GOT3 (cell line): ENCODE results near the gene GAB2.
"Not testable (repeated sequence)": the region's sequence is repeated elsewhere in the genome, so short reads cannot be mapped to it uniquely, and the experiment has no call there.

Source experiments
- DNase-seq: peaks from one replicate; lab custom pipeline; 2025; ENCODE audit warnings: mixed read lengths; lab: John Stamatoyannopoulos, UW

Gene GAB2

DNA sequence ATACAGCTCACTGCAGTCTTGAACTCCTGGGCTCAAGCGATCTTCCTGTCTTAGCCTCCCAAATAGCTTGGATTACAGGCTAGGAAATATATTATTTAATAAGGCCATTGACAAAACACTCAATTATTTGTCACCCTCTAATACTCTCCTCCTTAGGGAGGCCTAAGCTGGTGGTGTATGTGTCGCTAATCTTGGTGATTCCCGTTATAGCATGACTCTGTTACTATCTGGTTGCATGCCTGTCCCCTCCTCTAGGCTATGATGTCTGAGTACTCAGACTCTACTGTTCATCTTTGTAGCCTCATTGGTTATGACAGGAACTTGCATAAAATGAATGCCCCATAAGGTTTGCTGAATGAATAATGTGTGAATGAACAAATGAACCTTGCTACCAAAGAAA lies 141.3 kb downstream of the GAB2 start:
- DNase-seq = no peak

DNA sequence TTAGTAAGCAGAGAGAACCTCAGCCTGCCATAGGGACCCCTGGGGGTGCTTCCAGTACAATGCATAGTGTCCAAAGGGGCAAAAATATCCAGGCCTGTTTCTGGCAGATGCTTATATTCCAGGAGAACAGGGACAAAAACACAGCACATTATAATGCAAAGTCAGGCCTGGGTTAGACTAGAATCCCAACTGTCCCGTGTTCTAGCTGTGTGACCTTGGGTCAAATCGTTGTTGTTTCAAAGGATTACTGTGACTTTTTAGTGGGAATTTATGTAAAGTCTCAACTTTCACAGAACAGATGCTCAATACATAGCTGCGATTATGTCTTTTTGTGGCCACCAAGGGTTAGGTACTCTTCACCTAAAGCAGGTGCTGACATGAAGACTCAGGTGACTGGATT lies 142.9 kb downstream of the GAB2 start:
- no peak for DNase-seq

DNA sequence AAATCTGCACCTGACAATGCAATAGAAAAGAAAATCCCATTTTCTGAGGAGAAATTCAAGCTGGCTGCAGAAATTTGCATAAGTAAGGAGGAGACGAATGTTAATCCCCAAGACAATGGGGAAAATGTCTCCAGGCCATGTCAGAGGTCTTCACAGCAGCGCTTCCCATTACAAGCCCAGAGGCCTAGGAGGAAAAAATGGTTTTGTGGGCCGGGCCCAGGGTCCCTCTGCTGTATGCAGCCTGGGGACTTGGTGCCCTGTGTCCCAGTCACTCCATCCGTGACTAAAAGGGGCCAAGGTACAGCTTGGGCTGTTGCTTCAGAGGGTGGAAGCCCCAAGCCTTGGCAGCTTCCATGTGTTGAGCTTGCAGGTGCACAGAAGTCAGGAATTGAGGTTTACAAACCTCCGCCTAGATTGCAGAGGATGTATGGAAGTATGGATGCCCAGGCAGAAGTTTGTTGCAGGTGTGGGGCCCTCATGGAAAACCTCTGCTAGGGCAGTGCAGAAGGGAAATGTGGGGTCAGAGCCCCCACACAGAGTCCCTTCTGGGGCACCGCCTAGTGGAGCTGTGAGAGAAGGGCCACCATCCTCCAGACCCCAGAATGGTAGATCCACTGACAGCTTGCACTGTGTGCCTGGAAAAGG lies 144.9 kb downstream of the GAB2 start:
- DNase-seq = not testable (repeated sequence)

DNA sequence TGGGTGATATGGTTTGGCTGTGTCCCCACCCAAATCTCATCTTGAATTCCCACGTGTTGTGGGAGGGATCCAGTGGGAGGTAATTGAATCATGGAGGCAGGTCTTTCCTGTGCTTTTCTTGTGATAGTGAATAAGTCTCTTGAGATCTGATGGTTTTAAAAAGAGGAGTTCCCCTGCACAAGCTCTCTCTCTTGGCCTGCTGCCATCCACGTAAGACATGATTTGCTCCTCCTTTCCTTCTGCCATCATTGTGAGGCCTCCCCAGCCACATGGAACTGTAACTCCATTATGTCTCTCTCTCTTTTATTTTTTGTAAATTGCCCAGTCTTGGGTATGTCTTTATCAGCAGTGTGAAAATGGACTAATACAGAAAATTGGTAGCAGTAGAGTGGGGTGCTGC lies 145.8 kb downstream of the GAB2 start:
- DNase-seq = not testable (repeated sequence)

DNA sequence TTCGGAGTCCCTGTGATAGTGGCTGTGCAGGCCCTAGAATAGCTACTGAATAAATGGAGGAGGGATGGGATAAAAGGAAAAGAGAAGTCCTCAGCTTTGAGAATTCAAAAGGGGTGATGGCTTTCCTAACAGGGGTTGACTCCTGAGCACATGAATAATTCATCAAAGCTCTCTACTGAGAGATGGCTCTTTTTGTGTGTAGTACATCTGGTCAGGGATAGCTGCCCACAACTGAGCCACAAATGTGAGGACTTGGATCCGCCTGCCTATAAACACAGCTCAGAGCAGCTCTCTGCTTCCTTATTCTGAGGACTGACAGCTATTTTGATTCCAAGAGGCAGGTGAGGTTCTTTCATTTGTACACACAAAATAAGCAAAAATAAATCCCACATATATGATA lies 146.6 kb downstream of the GAB2 start:
- DNase-seq = no peak

- DNase-seq = no peak
Measured at GRCh38 chr11:78269806-78270205, 147.8 kb downstream of the GAB2 start.

DNA sequence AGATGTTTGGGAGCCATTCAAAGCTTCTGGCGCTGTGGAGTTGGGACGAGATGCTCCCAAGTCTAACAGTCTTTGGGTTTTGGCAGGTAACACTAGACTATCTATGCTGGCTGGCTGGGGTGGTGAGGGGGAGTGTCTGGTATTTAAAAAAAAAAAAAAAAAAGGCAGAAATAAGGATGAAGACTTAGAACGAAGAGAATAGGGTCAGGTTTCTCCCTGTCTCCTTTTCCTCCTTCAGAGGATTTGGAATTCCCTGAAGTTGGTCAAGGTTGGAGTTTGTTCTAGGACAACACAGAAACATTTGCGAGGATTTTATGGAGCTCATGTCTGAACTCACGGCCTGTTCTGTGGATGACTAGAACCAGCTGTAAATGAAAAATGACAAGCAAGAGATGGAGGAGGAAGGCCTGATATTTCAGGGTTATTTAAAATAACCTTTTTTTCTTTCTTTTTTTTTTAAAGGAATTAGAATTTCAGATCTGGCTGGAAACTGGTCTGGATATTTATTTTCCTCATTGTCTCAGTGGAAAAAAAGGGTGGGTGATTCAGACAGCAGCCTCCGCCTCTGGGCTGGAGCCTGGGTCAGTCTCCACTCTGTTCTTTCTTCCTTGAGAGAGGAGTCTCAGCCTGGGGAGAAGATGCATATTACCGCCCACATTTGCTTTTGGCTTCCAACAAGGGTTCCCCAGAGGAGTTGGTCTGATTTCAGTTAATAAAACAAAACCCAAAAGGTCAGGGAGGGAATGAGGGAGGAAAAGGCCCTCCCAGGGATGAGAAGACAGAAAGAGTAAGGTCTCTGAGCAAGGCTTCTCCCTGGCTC lies 148.8 kb downstream of the GAB2 start:
- no peak for DNase-seq

DNA sequence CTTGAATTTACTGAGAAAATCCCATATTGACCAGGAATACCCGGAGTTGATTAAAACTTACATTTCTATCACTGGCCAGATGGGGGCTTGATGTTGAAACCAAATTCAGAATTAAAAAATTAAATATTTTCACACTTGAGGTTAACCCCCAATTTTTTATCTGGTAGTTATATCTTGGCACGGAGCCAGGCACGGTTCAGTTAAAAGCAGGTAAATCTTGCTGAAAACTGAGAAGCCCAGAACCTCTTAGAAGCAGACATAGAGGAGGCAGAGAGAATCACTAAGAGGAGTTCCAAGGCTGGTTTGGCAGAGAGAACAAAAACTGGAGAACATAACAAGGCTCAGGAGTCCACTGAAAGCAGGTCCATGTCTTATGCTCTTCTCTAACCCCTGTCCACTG lies 151.2 kb downstream of the GAB2 start:
- DNase-seq = no peak

GRCh38 chr11:78265326-78265725 lies 152.3 kb downstream of the GAB2 start:
- DNase-seq = no peak

GRCh38 chr11:78262691-78263090 lies 154.9 kb downstream of the GAB2 start:
- no peak for DNase-seq

- no peak for DNase-seq
Measured at GRCh38 chr11:78262238-78262637, 155.4 kb downstream of the GAB2 start.

DNA sequence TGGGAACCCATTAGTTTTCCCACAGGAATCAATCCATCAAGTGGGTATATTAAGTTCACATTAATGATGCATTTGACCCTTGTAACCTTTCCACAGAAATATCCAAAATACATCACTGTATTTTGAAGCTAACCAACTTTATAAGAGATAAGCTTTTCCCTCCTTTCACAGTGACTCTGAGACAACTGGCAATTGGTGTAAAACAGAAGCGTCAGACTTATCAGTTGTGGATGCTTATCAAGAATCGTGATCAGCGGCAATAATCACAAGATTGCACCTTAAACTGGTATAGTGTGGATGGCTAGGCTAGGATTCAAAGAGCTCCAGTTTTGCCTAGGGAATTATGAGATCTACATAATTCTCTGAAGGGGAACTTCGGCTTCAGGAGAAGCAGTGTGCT lies 155.8 kb downstream of the GAB2 start:
- no peak for DNase-seq

DNA sequence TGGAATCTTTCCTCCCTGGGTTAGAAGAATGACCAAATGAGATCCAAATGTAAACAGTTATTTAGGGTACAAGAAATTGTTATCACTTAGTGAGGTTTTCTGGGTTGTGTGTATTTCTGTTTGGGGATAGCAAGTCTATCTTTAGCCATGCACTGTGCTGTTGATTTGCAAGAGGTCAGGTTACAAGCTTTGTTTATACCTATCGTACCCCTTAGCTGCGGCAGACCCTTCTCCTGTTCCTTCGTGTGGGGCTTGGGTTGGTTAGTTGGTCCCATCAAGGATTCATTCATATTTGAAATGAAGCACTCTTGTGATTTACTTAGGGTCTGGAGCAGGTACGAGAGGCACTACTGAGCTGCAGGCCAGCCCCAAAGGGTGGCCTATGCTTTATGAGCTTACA lies 156.3 kb downstream of the GAB2 start:
- no peak for DNase-seq

DNA sequence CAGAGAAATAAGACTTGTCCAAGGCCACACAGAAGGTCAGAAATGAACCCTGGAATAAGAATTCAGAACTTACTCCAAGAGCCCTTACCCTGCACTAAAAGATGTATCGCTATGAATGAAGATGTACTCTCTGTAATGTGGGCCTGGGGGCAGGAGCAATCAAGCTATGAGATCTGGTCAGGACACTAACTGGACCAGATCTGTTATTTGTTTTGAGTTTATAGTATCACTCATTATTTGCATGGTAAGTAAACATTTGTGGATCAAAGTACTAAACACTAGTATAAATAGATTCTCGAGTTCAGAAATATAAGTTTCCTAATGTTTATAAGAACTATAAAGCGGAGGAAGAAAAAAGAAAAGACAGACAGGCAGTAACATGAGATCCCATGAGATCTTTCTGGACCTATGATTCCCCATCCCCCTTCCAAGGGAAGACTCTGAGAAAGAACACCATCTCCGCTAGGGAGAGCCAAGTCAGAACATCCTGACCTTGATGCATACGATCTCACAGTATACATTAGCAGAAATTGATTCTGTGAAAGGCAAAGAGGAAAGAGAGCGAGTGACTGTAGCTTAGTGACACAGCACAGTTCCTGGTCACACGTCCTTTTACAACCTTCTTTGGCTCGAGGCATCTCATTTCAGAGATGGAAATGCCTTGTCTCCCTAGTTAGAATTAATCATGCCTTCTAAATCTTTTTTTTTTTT lies 157.7 kb downstream of the GAB2 start:
- DNase-seq = no peak

DNA sequence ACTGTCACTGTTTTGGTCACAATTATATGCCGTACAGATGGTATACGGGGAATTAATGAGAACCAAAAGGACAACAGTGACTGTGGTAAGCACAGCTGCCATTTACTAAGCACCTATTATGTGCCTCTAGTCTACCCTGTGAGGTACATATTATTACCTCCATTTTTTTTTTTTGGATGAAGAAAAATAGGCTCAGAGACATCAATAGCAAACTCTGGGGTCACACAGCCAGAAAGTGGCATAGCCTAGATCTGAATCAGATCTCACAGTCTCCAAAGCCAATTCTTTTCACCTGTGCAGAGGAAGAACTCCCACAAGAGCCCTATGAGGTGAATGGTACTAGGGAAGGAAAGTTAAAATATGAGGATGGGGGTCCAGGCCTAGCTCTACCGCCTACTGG lies 160.0 kb downstream of the GAB2 start:
- DNase-seq = no peak

DNA sequence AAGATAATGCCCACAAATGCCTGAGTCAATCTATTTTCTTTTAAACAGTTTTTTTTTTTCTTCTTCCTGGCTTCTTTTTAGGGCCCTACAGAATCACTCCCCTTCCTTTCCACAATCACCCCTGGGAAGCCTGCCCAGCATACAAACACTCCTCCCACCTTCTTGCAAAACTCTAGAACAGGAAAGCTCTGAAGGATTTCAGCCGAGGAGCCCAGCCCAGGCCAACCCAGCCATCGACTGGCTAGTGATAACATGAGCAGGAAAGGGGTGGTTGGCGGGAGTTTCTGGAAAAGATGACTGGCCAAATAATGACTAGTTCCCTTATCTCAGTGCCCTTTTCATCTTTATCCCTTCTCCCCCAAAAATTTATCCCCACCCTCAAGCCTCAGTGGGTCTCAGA lies 160.7 kb downstream of the GAB2 start:
- DNase-seq = no peak

GRCh38 chr11:78255919-78256318 lies 161.7 kb downstream of the GAB2 start:
- DNase-seq = no peak

- no peak for DNase-seq
Measured at GRCh38 chr11:78254268-78254667, 163.4 kb downstream of the GAB2 start.

DNA sequence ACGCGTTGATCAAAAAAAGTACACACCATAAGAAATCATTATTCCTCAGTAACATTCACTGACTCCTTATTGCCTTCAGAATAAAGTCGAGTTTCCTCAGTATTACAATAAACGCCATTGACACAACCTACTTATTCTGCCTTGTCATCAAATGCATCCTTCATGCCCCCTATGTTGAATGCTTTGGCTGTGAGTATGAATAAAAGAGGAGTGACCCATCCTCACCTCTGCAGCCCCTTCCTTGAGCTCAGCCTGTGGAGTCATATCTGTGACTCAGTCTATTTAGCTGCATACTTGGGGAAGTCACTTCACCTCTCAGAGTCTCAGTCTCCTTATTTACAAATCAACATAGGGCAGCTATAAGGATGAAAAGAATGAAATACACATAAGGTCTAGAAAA lies 163.8 kb downstream of the GAB2 start:
- no peak for DNase-seq

DNA sequence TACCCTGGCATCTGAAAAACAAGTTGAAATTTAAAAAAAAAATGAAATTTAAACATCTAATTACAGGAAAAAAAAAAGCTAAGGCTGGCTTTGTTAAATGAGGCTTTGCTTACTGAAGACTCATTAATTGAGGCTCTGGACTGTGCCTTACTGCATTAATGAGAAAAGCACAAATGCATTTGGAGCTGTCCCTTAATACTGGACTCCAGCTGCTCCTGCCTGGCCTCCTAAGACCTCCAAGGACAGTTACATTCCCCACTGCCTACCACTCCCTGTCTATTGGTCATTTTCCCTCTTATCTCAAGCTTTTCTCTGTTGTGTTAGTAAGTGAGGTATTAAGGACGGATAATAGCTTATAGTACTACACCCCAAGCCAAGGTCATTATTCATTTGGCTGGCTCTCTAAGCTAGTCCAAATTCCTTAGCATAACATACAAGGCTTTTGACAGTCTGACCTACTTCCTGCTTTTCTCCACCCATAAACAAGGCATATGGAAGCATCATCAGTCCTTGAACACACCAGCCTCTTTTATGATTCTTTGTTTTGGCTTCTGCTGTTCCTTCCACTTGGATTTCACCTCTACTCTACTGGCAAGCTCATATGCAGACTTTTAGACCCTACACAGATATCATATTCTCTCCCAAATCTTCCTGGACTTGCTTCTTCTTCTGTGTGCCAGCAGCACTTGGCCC lies 166.4 kb downstream of the GAB2 start:
- no peak for DNase-seq

GRCh38 chr11:78250099-78250498 lies 167.5 kb downstream of the GAB2 start:
- no peak for DNase-seq

DNA sequence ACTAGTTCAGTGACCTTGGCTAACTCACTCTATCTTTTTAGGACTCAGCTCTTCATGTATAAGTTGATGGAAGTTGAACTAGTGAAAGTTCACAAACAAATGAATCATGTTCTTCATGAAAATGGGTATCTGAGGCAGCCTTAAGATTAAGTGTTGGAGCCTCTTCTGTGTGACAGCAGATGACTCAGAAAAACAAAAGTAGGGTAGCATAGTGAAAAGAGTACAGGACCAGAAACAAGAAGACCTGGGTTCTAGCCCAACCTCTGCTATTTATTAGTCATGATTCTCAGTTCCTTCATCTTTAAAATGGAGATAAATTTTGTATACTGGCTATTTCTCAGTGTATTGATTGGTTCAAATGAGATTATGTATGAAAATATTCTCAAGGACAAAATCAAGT lies 168.7 kb downstream of the GAB2 start:
- no peak for DNase-seq

- DNase-seq = no peak
Measured at GRCh38 chr11:78248191-78248590, 169.4 kb downstream of the GAB2 start.
